Measurements from ENCODE around the gene GLIPR2.
"Not testable (repeated sequence)": the region's sequence is repeated elsewhere in the genome, so short reads cannot be mapped to it uniquely, and the experiment has no call there.

The GLIPR2 gene

GRCh38 chr9:36112516-36112915, 24.0 kb upstream of the GLIPR2 start:
- Mint-ChIP-seq H3K27ac (no peak overlapping the region), H3K27me3 (ENCODE audit: low read depth) (no peaks in the 10 kb centered on the region), H3K4me3 (no peak overlapping the region), H3K9me3 (no peaks in the 10 kb centered on the region), H3K36me3 (ENCODE audit: low read depth) (peaks cover 10% of the 10 kb centered on the region), H3K4me1 (ENCODE audit: low read depth) (peaks cover 3% of the 10 kb centered on the region)

- Mint-ChIP-seq H3K27ac (no peak overlapping the region), H3K36me3 (ENCODE audit: low read depth) (peaks cover 9% of the 10 kb centered on the region), H3K4me3 (no peak overlapping the region), H3K4me1 (ENCODE audit: low read depth) (no peaks in the 10 kb centered on the region), H3K27me3 (ENCODE audit: low read depth) (no peaks in the 10 kb centered on the region), H3K9me3 (no peaks in the 10 kb centered on the region)
Observed at GRCh38 chr9:36113999-36114398, 22.5 kb upstream of the GLIPR2 start.

- Mint-ChIP-seq H3K4me1 (ENCODE audit: low read depth) (no peaks in the 10 kb centered on the region), H3K27ac (no peak overlapping the region), H3K27me3 (ENCODE audit: low read depth) (no peaks in the 10 kb centered on the region), H3K4me3 (no peak overlapping the region), H3K9me3 (no peaks in the 10 kb centered on the region), H3K36me3 (ENCODE audit: low read depth) (peaks cover 6% of the 10 kb centered on the region)
Observed at GRCh38 chr9:36116593-36116992, 19.9 kb upstream of the GLIPR2 start.

- peaks cover 8% of the 10 kb centered on the region for H3K36me3 Mint-ChIP-seq (ENCODE audit: low read depth)
- H3K27me3 Mint-ChIP-seq (ENCODE audit: low read depth), result no peaks in the 10 kb centered on the region
- no peaks in the 10 kb centered on the region for H3K4me1 Mint-ChIP-seq (ENCODE audit: low read depth)
- no peak overlapping the region for H3K4me3 Mint-ChIP-seq
- H3K9me3 Mint-ChIP-seq, result no peaks in the 10 kb centered on the region
- no peak overlapping the region for H3K27ac Mint-ChIP-seq
Observed at GRCh38 chr9:36118201-36118600, 18.3 kb upstream of the GLIPR2 start.

- H3K27me3 Mint-ChIP-seq (ENCODE audit: low read depth), result no peaks in the 10 kb centered on the region
- H3K4me3 Mint-ChIP-seq, result no peak overlapping the region
- no peaks in the 10 kb centered on the region for H3K9me3 Mint-ChIP-seq
- no peaks in the 10 kb centered on the region for H3K4me1 Mint-ChIP-seq (ENCODE audit: low read depth)
- no peak overlapping the region for H3K27ac Mint-ChIP-seq
- H3K36me3 Mint-ChIP-seq (ENCODE audit: low read depth), result peaks cover 8% of the 10 kb centered on the region
Observed at GRCh38 chr9:36118706-36119105, 17.8 kb upstream of the GLIPR2 start.

GRCh38 chr9:36119476-36119875, 17.1 kb upstream of the GLIPR2 start:
- no peaks in the 10 kb centered on the region for H3K27me3 Mint-ChIP-seq (ENCODE audit: low read depth)
- peaks cover 8% of the 10 kb centered on the region for H3K36me3 Mint-ChIP-seq (ENCODE audit: low read depth)
- no peak overlapping the region for H3K27ac Mint-ChIP-seq
- no peaks in the 10 kb centered on the region for H3K4me1 Mint-ChIP-seq (ENCODE audit: low read depth)
- H3K9me3 Mint-ChIP-seq, result no peaks in the 10 kb centered on the region
- no peak overlapping the region for H3K4me3 Mint-ChIP-seq

- Mint-ChIP-seq H3K4me3 (no peak overlapping the region), H3K27ac (no peak overlapping the region), H3K27me3 (ENCODE audit: low read depth) (no peaks in the 10 kb centered on the region), H3K36me3 (ENCODE audit: low read depth) (peaks cover 8% of the 10 kb centered on the region), H3K4me1 (ENCODE audit: low read depth) (peaks cover 5% of the 10 kb centered on the region), H3K9me3 (no peaks in the 10 kb centered on the region)
Observed at GRCh38 chr9:36120705-36121104, 15.8 kb upstream of the GLIPR2 start.

- H3K27me3 Mint-ChIP-seq (ENCODE audit: low read depth), result no peaks in the 10 kb centered on the region
- peaks cover 5% of the 10 kb centered on the region for H3K4me1 Mint-ChIP-seq (ENCODE audit: low read depth)
- no peak overlapping the region for H3K27ac Mint-ChIP-seq
- no peak overlapping the region for H3K4me3 Mint-ChIP-seq
- H3K9me3 Mint-ChIP-seq, result no peaks in the 10 kb centered on the region
- peaks cover 8% of the 10 kb centered on the region for H3K36me3 Mint-ChIP-seq (ENCODE audit: low read depth)
Observed at GRCh38 chr9:36121971-36122370, 14.6 kb upstream of the GLIPR2 start.

- peaks cover 14% of the 10 kb centered on the region for H3K4me1 Mint-ChIP-seq (ENCODE audit: low read depth)
- no peaks in the 10 kb centered on the region for H3K9me3 Mint-ChIP-seq
- H3K27ac Mint-ChIP-seq, result no peak overlapping the region
- H3K4me3 Mint-ChIP-seq, result no peak overlapping the region
- no peaks in the 10 kb centered on the region for H3K27me3 Mint-ChIP-seq (ENCODE audit: low read depth)
- H3K36me3 Mint-ChIP-seq (ENCODE audit: low read depth), result peaks cover 6% of the 10 kb centered on the region
Observed at GRCh38 chr9:36123515-36123914, 13.0 kb upstream of the GLIPR2 start.

GRCh38 chr9:36125062-36125855, 11.3 kb upstream of the GLIPR2 start:
- Mint-ChIP-seq H3K36me3 (ENCODE audit: low read depth) (peaks cover 6% of the 10 kb centered on the region), H3K27ac (no peak overlapping the region), H3K4me1 (ENCODE audit: low read depth) (peaks cover 14% of the 10 kb centered on the region), H3K4me3 (no peak overlapping the region), H3K9me3 (no peaks in the 10 kb centered on the region), H3K27me3 (ENCODE audit: low read depth) (no peaks in the 10 kb centered on the region)

- Mint-ChIP-seq H3K36me3 (ENCODE audit: low read depth) (peaks cover 4% of the 10 kb centered on the region), H3K27ac (no peak overlapping the region), H3K27me3 (ENCODE audit: low read depth) (no peaks in the 10 kb centered on the region), H3K4me3 (no peak overlapping the region), H3K9me3 (no peaks in the 10 kb centered on the region), H3K4me1 (ENCODE audit: low read depth) (peaks cover 14% of the 10 kb centered on the region)
Observed at GRCh38 chr9:36126016-36126730, 10.4 kb upstream of the GLIPR2 start.

- H3K27me3 Mint-ChIP-seq (ENCODE audit: low read depth), result peaks cover 3% of the 10 kb centered on the region
- H3K36me3 Mint-ChIP-seq (ENCODE audit: low read depth), result peaks cover 2% of the 10 kb centered on the region
- no peaks in the 10 kb centered on the region for H3K9me3 Mint-ChIP-seq
- peaks cover 14% of the 10 kb centered on the region for H3K4me1 Mint-ChIP-seq (ENCODE audit: low read depth)
- no peak overlapping the region for H3K4me3 Mint-ChIP-seq
- H3K27ac Mint-ChIP-seq, result no peak overlapping the region
Observed at GRCh38 chr9:36127652-36128244, 8.8 kb upstream of the GLIPR2 start.

GRCh38 chr9:36128349-36128748, 8.2 kb upstream of the GLIPR2 start:
- no peaks in the 10 kb centered on the region for H3K9me3 Mint-ChIP-seq
- no peaks in the 10 kb centered on the region for H3K36me3 Mint-ChIP-seq (ENCODE audit: low read depth)
- peaks cover 14% of the 10 kb centered on the region for H3K4me1 Mint-ChIP-seq (ENCODE audit: low read depth)
- peaks cover 3% of the 10 kb centered on the region for H3K27me3 Mint-ChIP-seq (ENCODE audit: low read depth)
- H3K4me3 Mint-ChIP-seq, result no peak overlapping the region
- H3K27ac Mint-ChIP-seq, result no peak overlapping the region

GRCh38 chr9:36129139-36129538, 7.4 kb upstream of the GLIPR2 start:
- Mint-ChIP-seq H3K27me3 (ENCODE audit: low read depth) (peaks cover 9% of the 10 kb centered on the region), H3K9me3 (no peaks in the 10 kb centered on the region), H3K36me3 (ENCODE audit: low read depth) (no peaks in the 10 kb centered on the region), H3K27ac (no peak overlapping the region), H3K4me1 (ENCODE audit: low read depth) (peaks cover 14% of the 10 kb centered on the region), H3K4me3 (no peak overlapping the region)

- H3K36me3 Mint-ChIP-seq (ENCODE audit: low read depth); H3K9me3 Mint-ChIP-seq; H3K27ac Mint-ChIP-seq; H3K4me3 Mint-ChIP-seq: not testable (repeated sequence)
- Mint-ChIP-seq H3K27me3 (ENCODE audit: low read depth) (peaks cover 25% of the 10 kb centered on the region), H3K4me1 (ENCODE audit: low read depth) (peaks cover 12% of the 10 kb centered on the region)
Observed at GRCh38 chr9:36131666-36132065, 4.9 kb upstream of the GLIPR2 start.
